Inflammatory macrophage treated with lipopolysaccharide for 1 hour (primary cell): ENCODE results near the gene COL27A1.

Experiments
- DNase-seq, 2 donors: peaks; one replicate each; pipeline ENCODE4 v3.0.0-alpha.2; 2020 to 2022

COL27A1 gene

DNA sequence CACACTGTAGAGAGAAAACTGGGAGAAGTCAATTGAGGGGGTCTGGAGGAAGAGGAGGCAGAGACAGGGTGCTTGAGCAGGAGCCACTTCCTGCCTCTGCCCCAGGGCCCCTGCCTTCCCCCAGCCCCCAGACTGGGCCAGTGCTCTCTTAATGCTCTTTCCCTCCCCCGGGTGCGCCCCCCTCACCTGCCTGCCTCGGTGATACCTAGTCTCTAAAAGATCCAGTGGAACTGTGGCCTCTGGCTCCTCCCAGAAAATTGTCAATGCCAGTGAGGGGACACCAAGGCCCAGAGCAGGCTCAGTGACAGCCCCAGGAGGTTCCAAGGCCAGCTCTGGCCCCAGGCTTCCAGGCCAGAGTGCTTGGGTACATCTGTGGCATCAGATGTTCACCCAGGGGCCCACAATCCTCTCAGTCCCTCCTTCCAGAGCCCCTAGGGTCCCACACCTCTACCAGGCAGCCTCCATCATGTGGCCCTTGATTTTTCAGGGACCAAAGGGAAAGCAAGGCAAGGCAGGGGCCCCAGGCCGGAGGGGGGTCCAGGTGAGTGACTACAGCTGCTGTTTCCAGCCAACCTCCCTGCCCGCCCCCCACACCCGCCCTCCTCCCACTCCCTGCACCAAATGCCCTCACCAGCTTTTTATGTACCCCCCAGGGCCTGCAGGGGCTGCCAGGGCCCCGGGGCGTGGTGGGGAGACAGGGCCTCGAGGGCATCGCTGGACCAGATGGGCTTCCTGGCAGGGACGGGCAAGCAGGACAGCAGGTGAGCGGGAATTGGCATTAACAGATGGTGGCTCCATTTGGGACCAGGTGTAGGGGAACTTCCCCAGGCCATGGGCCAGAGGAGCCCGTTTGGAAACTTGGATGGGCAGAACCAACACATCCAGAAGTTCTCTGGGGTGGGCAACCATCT, 134.5 kb downstream of the COL27A1 start:
- DNase-seq = no peak

DNA sequence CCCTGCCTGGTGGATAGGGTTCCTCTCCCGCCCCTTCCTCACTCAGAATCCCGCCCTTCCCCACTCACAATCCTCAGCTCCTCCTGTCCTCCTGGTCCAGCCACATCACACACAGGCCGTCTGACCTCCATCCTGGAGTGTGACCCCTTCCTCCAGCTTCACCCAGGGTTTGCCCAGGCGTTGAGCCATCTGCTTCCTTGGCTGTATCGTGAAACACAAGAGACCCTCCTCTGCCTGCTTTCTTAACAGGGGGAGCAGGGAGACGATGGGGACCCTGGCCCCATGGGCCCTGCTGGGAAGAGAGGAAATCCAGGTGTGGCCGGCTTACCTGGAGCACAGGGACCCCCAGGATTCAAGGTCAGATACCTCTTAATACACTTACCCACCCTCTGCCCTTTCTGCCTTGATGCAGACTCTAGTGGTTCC, 135.2 kb downstream of the COL27A1 start:
- DNase-seq = no peak

DNA sequence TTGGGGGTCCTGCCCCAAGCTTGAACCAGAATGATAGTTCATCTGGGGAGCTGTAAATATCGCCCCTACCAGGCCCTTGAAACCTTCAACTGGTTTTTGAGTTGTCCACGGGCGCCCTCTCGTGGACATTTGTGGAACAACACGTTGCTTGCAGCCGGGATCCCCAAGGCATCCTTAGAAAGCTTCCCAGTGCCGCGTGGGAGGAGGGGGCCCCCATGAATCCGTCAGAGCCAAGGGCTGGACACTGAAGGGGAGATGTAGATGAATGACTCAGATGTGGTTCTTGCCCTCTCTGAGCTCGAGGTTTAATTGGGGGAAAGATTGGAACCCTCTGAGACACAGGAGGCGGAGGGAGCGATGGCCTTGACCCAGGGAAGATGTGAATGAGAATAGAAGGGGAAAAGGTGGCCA, 135.7 kb downstream of the COL27A1 start:
- DNase-seq = peak; percentile 38 to 89

DNA sequence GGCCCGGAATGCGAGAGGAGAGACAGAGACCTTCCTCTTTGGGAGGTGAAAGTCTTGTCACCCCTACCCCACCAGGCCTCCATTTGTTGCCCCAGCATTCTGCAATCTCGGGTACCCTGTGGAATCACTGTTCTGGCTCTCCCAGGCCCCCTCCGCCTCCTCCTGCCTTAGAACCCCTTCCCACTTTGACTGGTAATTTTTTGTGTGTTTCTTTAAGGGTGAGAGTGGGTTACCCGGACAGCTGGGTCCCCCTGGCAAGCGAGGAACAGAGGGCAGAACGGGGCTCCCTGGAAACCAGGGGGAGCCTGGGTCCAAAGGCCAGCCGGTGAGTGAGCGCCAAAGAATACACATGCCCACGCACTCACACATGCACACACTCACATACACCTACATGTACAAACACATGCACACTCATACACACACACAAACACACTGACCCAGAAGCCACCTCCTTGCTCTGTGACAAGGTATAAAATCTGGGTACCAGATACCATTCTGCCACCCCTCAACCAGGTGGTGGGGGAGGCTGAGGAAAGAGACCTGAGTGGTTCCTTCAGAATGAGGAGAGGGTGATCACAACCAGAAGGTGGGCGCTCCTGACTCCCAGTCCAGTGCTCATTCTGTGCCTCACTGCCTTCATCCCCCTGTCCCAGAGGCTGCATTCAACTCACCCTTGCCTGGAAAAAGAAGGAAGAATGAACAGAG, 136.7 kb downstream of the COL27A1 start:
- DNase-seq = no peak

DNA sequence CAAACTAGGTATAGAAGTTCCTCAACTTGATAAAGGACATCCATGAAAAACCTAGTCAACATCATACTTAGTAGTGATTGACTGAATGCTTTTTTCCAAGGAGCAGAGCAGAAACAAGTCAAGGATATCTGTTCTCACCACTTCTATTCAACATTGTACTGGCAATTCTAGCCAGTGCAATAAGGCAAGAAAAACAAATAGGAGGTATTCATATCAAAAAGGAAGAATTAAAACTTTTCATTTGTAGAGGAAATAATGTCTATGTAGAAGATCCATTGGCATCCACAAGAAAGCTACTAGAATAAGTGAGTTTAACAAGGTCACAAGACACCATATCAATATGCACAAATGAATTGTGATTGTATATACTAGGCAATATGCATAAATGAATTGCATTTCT, 139.3 kb downstream of the COL27A1 start:
- no peak for DNase-seq

DNA sequence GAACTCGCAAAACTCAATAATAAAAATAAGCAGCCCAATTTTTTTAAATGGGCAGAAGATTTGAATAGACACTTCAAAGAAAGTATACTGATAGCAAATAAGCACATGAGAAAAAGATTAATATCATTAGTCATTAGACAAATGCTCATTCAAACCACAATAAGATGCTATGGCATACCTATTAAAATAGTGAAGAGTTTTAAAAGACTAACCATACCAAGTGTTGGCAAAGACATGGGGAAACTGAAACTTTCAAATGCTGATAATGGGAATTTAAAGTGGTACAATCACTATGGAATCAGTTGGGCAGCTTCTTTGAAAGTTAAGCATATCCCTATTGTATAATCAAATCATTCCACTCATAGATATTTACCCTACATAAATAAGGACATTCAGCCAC, 141.0 kb downstream of the COL27A1 start:
- DNase-seq = no peak

DNA sequence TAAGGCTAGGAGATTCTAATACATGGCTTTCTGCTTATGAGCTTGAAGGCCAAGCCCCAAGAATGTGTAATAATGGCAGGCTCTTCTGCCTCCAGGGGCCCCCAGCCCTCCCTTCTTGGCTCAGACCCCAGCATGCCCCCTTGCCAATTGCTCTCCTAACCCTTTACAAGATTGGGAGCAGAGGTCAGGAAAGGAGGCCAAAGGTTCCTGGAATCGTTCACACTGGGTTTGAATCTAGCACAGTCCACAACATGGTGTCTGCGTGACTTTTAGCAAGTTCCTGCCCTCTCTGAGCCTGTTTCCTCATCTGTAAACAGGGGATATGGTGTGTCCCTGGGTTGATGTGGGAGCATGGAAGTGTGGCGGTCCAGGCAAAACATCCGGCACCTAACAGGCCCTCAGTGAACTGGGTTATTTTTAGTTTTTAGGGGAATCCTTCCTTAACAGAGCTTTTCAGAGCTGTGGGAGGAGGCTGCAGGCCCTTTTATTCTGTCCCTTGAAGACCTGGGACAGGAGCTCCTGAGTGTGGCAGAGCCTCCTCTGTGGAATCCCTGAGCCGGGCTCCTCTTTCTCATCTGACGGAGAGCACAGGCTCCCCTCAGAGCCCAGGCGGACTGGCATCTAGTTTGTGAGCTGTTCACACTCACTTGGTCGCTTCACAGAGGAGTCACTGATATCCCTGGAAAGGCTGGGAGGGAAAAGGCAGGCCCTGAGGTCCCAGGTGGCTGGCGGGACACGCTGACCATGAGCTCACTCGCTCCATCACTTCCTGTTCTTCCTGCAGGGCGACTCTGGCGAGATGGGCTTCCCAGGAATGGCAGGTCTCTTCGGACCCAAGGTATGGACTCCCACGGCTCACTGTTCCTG, 144.2 kb downstream of the COL27A1 start:
- no peak for DNase-seq

DNA sequence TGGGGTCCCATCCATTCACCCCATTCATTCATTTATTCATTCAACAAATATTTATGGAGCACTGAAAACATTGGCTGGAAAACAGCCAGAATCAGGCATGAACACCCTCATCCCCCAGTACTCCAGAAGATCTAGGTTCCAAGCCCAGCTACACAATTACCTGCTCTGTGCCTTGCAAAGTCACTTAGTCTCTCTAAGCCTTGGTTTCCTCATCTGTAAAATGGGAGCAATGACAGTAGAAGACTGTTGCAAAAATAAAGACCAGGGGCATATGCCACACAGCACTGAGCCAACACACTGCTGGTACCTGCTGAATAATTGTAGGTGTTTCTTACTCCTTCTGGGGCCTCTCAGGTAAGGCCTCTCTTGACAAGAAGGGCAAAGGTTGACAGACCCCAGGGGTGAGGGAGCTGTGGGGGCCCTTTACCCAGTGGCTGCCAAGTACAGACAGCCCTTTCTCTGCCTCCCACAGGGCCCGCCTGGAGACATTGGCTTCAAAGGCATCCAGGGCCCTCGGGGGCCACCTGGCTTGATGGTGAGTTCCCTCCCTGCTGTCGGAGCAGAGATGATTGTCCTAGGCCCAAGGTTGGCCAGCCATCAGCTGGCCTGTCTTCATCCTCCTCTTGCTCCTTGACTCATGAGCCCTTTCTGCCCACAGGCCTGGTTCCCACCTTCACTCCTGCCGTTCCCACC, 145.0 kb downstream of the COL27A1 start:
- DNase-seq = no peak

DNA sequence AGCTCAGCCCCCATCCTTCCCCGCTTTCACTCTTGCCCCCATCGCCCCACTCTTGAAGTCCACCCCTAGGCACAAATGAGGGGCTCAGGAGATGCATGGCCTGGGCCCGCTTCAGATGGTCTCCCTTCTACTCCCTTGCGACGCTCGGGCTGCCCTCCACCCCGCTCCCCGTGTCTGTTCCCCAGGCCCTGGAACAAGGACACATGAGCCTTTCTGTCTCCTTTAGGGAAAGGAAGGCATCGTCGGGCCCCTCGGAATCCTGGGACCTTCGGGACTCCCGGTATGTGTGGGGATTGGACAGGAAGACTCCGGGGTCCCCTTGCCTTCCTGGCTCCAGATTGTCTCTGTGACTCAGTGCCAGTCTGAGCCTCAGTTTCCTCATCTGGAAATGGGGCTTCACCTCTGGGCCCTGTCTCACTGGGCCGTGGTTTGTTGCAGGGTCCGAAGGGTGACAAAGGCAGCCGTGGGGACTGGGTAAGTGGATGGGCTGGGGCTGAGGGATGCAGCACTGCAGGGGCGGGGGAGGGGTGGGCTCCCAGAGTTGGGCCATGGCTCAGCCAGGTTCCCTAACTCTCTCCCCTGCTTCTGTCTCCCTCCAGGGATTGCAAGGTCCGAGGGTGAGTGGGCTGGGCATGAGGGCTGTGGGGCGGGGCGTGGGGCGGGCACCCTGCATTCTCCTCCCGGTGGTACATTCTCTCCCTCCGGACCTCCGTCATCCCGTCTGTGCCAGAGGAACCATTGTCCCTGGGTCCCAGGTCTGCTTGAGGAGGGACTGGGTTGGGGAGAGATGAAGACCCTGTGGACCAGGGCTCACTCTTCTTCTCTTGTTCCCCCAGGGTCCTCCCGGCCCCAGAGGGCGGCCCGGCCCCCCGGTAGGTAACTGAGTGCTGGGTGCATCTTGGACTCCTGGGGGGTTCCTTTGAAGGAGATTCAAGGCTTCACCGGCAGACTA, 145.8 kb downstream of the COL27A1 start:
- no peak for DNase-seq

DNA sequence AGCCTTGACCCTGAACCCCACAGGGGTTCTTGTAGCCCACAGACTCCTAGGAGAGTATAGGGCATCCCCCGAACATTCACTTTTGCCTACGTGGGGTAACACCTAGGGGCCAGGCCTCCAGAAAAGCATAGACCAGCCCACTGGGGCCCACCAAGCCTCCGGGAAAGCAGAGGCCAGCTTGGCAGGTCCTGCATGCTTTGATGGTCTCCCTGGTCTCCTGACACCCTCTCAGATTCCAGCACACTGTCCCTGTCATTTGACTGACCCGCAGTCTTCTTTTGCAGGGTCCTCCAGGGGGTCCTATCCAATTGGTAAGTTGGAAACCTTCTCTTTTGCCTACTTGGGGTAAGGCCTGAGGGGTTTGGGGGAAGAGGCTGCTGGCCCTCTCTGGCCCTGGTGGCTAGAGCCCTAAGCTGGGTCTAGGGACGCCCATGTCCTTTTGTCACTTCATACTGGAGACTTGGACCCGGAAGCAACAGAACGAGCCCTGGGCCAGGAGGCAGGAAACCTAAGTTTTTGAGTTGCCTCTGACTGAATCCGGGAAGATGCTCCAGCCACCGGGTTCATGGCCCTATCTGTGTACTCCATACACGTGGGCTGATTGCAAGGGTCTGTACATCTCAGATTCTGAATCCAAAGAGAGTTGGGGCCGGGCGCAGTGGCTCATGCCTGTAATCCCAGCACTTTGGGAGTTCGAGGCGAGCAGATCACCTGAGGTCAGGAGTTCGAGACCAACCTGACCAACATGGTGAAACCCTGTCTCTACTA, 146.6 kb downstream of the COL27A1 start:
- no peak for DNase-seq

DNA sequence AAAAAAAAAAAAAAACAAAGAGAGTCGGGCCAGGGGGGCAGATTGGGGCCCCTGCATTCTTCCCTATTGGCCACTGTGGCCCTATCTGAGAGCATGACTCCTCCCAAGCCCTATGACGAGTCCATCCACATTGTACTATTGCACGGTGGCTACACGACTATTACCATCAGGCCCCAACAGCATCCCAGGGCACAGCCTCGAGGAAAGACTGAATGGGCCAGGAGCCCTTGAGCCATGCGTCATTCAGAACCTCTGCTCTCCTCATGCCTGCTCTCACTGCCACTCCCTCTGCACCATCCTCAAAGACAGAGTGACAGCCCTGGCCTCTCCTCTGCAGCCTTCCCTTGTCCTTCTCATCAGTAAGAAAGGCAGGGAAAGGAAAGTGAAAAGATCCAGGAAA, 147.4 kb downstream of the COL27A1 start:
- no peak for DNase-seq

DNA sequence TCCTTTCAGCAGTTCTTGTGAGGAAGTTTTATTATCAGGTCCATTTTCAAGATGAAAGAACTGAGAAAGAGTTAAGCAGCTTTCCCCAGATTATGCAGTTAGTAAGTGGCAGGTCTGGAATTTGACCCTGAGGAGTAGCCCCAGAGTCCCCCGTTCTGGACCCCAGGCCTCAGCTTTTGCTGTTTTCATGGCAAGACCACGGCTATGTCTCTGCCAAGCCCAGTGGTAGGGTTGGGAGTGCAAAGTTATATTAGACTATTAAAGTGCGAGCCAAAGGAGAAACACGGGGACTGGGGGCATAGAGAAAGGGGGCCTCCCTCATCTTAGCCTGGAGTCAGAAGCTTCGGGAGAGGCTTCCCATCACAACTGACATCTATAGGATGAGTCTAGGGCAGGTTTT, 148.2 kb downstream of the COL27A1 start:
- DNase-seq = no peak

DNA sequence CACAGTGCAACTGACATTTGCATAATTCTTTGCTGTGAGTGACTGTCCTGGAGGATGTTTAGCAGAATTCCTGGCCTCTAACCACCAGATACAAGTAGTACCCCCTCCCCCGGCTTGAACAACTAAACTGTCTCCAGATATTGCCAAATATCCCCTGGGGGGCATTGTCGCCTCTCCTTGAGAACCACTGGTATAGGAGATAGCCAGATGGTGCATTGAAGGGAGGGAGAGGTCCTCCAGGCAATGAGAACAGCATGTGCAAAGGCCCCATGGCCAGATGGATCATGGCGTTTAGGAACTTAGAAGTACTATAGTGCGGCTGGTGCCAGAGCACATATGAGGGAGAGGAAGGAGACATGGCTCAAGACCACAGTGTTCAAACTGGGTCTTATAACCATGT, 148.6 kb downstream of the COL27A1 start:
- no peak for DNase-seq

DNA sequence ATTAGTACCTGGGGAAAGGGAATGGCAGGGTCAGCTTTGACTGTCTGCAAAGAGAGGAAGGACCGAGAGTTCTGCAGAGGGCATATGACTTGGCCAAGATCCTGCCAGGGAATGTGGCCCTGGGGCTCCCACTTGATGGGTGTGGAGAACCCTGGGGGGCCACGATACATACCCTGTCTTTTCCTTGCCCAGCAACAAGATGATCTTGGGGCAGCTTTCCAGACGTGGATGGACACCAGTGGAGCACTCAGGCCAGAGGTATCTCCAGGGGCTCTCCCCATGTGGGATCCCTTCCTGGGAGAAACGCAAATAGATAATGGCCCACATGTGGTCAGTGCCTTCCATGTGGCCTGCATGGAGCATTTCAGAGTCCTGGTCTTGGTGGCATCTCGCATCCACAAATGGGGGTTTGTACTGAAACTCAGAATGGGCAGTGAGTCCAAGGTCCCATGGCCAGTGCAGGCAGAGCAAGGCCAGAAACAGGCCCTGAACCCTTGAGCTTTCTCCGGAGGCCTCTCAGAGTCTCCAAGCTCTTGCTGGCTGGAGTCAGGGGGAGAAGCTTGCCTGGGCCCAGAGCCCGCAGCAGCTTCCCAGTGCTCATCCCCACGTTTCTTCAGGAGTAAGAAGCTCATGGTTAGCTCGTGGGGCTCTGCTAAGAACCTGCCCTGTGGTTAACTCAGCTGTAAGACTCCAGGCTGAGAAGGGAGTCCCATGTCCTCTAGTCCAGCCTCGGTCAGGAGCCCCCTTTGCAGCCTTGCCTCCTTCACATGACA, 149.3 kb downstream of the COL27A1 start:
- DNase-seq = no peak

DNA sequence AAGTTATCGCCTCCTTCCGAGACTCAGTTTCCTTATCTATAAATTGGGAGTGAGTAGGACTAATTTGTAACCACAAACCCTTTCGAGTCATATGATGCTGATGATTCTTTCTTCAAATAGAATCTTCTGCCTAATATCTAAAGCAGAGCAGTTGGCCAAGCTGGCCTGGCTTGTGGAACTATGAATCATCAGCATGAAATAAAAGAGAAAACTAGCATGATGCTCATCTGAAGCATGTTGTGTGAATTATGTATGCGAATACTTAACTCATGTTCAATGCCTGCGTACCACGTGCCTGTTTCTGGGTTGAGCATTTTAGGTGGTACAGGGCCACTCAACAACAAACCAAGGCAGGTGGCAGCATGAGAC, 152.5 kb downstream of the COL27A1 start:
- DNase-seq = no peak

DNA sequence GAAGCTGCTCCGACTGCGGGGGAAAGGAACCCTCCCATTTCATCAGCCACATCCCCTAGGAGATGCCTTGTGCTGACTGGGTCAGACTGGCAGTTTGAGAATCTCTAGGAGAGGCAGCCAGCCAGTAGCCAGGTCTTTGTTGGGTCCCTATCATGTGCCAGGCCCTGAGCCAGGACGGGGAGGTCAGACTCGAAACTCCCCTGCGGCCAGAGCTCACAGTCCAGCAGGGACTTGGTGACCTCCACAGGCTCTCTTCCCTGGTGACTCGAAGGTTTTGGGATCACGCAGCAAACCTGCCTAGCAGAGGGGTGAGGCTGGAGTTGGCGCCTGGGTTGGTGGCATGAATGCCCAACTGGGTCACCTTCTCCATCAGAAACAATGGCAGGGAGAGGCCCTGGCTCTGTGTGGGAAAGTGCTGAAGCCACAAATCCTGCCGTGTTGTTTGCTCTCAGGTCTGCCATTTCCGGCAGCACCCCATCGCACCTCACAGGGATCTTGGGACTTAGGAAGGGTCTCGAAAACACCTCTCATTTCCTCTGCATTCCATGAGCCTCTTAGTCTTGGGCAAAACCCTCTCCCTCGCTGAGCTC, 153.1 kb downstream of the COL27A1 start:
- no peak for DNase-seq

DNA sequence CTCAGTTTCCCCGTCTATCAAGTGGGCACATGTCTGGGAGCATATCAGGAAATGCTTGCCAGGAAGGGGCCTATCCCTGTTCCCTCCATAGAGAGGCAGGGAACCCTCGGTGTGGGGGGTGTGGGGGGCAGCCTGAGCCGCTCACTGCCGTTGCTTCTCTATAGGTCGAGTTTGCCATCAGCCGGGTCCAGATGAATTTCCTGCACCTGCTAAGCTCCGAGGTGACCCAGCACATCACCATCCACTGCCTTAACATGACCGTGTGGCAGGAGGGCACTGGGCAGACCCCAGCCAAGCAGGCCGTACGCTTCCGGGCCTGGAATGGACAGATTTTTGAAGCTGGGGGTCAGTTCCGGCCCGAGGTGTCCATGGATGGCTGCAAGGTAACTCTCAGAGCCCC, 153.8 kb downstream of the COL27A1 start:
- DNase-seq = no peak

DNA sequence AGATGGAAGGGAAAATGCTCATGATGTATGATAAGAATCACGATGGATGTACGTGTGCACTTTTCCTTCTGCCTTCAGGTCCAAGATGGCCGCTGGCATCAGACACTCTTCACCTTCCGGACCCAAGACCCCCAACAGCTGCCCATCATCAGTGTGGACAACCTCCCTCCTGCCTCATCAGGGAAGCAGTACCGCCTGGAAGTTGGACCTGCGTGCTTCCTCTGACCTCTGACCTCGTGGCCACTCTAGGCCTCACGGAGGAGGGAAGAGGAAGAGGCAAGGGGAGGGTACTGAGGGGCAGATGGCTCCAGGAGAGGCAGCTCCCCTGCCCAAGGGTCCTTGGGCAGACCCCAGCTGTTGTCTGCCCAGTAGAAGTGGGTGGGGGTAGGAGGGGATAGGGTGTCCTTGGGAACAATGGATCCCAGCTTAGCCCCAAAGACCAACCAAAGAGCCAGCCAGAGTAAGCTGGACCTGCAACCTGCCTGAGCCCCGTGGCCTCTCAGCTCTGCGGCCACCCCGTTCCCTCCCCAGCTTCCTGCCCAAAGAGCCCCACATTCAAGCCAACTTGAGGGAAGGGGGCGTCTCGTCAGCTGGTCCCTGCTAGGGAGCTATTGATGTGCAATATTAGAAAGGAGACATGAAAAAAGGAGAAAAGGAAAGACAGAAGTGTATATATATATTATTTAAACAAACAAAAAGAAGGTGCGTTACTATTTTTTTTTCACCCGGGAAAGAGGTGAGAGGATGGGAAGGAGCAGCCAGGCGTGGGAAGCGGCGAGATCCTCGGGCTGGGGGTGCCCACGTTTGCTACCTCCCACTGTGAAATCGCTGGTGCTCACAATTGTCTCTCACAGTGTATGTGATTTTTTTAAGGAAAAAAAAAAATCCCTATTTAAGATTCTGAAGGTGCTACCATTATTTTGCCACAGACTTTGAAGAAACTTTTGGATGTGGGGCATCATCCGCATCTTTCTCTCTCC, 155.4 kb downstream of the COL27A1 start:
- no peak for DNase-seq
